SK-N-MC (cell line): ENCODE measurements around the gene TARS1.

Source experiments
- EZH2 ChIP-seq: fragments of 200-600 bp; sonication (generic); IDR thresholded peaks from one replicate; pipeline ENCODE4 v1.6.1; 2017; ENCODE audit warnings: antibody characterized with exemption
- FOXP2 ChIP-seq: optimal IDR thresholded peaks from 2 replicates; pipeline ENCODE3; 2011; ENCODE audit warnings: mild to moderate bottlenecking, moderate library complexity; ENCODE audit not compliant: insufficient read depth; ENCODE audit errors: extremely low read length, control extremely low read depth
- POLR2AphosphoS5 ChIP-seq: IDR thresholded peaks from 2 replicates; pipeline ENCODE4 v1.6.1; 2012; ENCODE audit warnings: mild to moderate bottlenecking, low read depth, low read length, borderline replicate concordance

- TF ChIP-seq POLR2AphosphoS5 (no peak), FOXP2 (no peak), EZH2 (no peak)
These were observed 36.2 kb downstream of the TARS1 start for GRCh38 chr5:33476992-33477391.
